GM20000 (cell line): Measurements from ENCODE around the gene TSC22D4.
"Not testable (repeated sequence)": the region's sequence is repeated elsewhere in the genome, so short reads cannot be mapped to it uniquely, and the experiment has no call there.

Experiments
- DNase-seq: peaks from one replicate; pipeline ENCODE4 v3.0.0; 2012; ENCODE audit warnings: low spot score
- CTCF ChIP-seq: IDR thresholded peaks from 2 replicates; pipeline ENCODE4 v1.5.1; 2012; ENCODE audit warnings: mild to moderate bottlenecking, control low read depth; ENCODE audit errors: extremely low read depth, missing control alignments

TSC22D4 gene

DNA sequence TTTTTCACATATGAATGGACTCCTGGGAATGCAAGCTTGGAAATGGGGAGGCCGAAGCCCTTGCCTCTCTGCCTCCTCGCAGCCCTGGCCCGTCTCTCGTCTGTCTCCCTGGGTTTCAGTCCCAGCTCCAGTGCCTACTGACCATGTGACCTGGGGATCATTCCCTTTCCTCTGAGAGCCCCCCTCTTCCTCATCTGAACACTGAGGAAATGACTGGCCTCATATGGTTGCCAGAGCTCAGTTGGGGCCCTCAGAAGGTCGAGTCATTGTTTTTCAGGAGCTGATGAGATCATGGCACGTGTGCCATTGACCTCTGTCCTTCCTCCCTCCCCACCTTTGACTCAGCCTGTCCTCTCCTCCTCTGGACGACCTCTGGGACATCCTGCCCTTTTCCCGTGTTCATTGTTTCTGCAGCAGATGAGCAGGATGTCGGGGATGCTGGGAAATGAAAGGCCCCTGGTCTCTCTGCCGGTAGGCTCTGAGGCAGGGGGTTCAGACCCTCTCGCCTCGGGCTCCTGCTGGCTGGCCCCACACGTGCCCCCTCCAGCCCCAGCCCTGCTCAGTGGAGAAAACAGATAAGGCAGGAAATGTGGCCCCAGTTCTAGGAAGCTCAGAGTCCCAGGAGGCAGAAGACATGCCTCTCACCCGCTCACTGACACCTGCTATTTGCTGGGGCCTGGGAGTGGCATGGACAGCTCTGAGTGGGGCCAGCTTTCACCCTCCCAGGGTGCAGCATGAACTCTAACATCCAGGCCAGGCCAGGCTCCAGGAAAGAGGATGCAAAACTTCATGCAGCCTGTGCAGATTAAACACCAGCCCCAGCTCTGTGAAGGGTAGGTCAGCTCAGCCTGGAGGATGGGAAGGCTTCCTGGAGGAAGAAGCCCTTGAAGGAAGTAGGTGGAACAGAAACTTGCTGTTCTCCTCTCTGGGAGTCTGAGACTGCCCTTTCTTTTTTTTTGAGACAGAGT, 34.4 kb downstream of the TSC22D4 start:
- DNase-seq, result peak; percentile 15
- TF ChIP-seq CTCF, result no peak

GRCh38 chr7:100443096-100443840, 35.7 kb downstream of the TSC22D4 start:
- TF ChIP-seq CTCF, result no peak

GRCh38 chr7:100441641-100442535, 37.1 kb downstream of the TSC22D4 start:
- TF ChIP-seq CTCF, result no peak
- no peak for DNase-seq

More at GRCh38 chr7:100443096-100443840, 35.7 kb downstream of the TSC22D4 start:
- DNase-seq, result no peak

- not testable (repeated sequence) for DNase-seq
Observed at GRCh38 chr7:100439244-100439643, 39.8 kb downstream of the TSC22D4 start.

DNA sequence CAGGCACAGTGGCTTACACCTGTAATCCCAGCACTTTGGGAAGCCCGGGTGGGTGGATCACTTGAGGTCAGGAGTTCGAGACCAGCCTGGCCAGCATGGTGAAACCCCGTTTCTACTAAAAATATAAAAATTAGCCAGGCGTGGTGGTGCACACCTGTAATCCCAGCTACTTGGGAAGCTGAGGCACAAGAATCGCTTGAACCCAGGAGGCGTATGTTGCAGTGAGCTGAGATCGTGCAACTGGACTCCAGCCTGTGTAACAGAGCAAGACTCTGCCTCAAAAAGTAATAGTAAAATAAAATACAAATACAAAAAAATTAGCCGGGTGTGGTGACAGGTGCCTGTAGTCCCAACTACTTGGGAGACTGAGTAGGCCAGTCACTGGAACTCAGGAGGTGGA, 40.3 kb downstream of the TSC22D4 start:
- not testable (repeated sequence) for DNase-seq

DNA sequence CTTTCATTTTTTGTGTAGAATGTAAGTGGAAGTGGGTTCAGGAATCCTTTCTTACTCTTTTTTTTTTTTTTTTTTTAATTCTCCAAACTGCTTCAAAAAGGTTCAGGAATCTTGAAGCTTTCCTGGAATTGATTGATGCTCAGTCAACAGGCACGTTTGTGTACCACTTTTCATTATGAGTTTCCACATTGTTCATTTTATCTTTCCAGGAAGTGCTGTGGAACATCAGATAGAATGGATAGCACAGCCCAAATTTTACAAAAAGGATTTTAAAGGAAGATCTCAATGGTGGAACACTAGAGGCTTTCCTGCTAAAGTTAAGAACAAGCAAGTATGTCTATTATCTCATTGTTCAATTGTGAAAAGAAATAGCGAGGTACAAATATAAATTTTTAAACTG, 40.8 kb downstream of the TSC22D4 start:
- no peak for TF ChIP-seq CTCF
- DNase-seq, result no peak

DNA sequence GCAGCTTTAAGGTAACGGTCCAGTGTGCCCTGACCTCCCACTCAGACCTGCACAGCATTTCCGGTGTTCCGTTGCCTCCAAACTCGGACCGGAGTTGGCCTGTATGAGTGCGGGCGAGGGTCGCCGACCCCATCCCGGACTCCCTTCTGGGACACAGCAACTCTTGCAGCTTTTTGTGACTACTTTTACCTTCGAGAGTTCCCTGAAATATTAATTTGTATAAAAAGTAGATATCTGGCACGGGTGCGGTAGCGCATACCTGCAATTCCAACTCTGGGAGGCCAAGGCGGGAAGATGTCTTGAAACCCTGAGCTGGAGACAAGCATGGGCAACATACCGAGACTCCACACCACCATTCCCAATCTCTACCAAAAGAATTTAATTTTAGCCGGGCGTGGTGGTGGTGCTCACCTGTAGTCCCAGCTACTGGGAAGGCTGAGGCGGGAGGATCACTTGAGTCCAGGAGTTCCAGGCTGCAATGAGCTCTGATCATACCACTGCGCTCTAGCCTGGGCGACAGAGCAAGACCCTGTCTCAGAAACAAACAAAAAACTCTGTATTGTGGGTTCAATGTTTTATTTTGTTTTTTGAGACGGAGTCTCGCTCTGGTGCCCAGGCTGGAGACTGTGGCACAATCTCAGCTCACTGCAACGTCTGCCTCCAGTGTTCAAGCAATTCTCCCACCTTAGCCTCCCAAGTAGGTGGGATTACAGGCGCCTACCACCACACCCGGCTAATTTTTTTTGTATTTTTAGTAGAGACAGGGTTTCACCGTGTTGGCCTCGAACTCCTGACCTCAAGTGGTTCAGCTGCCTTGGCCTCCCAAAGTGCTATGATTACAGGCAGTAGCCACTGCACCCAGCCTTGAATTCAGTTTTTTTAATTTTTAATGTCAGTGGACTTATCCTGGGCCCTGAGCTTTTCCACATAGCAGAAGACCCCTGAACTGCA, 41.6 kb downstream of the TSC22D4 start:
- no peak for TF ChIP-seq CTCF
- DNase-seq, result no peak
